NOMO-1 (cell line): ENCODE results near the gene WDR83.
"Not testable (repeated sequence)": the region's sequence is repeated elsewhere in the genome, so short reads cannot be mapped to it uniquely, and the experiment has no call there.

ENCODE experiments used
- DNase-seq, 2 experiments: peaks; one replicate each; lab custom pipeline; 2025; ENCODE audit not compliant: unreplicated experiment in 2 of 2; lab: John Stamatoyannopoulos, UW

The WDR83 gene

GRCh38 chr19:12666265-12667048, at the start of gene WDR83, which contains the start of gene MAN2B1:
TSS of gene WDR83 (plus strand) at chr19:12666807. CDS start at chr19:12669791, 2,984 bp downstream.
TSS of gene MAN2B1 (minus strand) at chr19:12666742. CDS start at chr19:12666701, 41 bp downstream.
- peak; percentile 68 to 83 for DNase-seq

- DNase-seq = no peak
These were observed 49.0 kb upstream of the WDR83 start for GRCh38 chr19:12617646-12618045.

GRCh38 chr19:12621253-12622024, 45.2 kb upstream of the WDR83 start:
- not testable (repeated sequence) for DNase-seq

- DNase-seq = no peak
These were observed 43.1 kb upstream of the WDR83 start for GRCh38 chr19:12623361-12624031.

- DNase-seq = no peak
These were observed 39.6 kb upstream of the WDR83 start for GRCh38 chr19:12626958-12627357.

- no peak for DNase-seq
These were observed 38.3 kb upstream of the WDR83 start for GRCh38 chr19:12628040-12629022.

- DNase-seq = no peak
These were observed 37.4 kb upstream of the WDR83 start for GRCh38 chr19:12629215-12629614.

GRCh38 chr19:12636631-12637030, 30.0 kb upstream of the WDR83 start:
- no peak for DNase-seq

- no peak for DNase-seq
These were observed 27.9 kb upstream of the WDR83 start for GRCh38 chr19:12638611-12639182.

GRCh38 chr19:12639901-12640613, 26.6 kb upstream of the WDR83 start:
- peak; percentile 78 to 81 for DNase-seq

- no peak for DNase-seq
These were observed 25.2 kb upstream of the WDR83 start for GRCh38 chr19:12641456-12641855.

GRCh38 chr19:12642506-12642905, 24.1 kb upstream of the WDR83 start:
- DNase-seq = no peak

- not testable (repeated sequence) for DNase-seq
These were observed 22.9 kb upstream of the WDR83 start for GRCh38 chr19:12643716-12644115.

- DNase-seq = no peak
These were observed 20.1 kb upstream of the WDR83 start for GRCh38 chr19:12646551-12646950.

GRCh38 chr19:12647047-12647446, 19.6 kb upstream of the WDR83 start:
- no peak for DNase-seq

- no peak for DNase-seq
These were observed 19.0 kb upstream of the WDR83 start for GRCh38 chr19:12647490-12648071.

- DNase-seq = no peak
These were observed 18.5 kb upstream of the WDR83 start for GRCh38 chr19:12648088-12648487.

- no peak for DNase-seq
These were observed 16.7 kb upstream of the WDR83 start for GRCh38 chr19:12649941-12650340.

- DNase-seq = no peak
These were observed 14.4 kb upstream of the WDR83 start for GRCh38 chr19:12652219-12652618.
